ENCODE measurements around the gene KRT14.
"Not testable (repeated sequence)": the region's sequence is repeated elsewhere in the genome, so short reads cannot be mapped to it uniquely, and the experiment has no call there.

Gene KRT14

GRCh38 chr17:41610061-41610517 lies 23.4 kb upstream of the KRT14 start:
- not testable (repeated sequence) for DNase-seq (ENCODE audit: low read depth in 2 of 2, low spot score in 1 of 2)

- DNase-seq (ENCODE audit: low read depth in 2 of 2, low spot score in 1 of 2), result not testable (repeated sequence)
Measured at GRCh38 chr17:41606930-41607329, 20.2 kb upstream of the KRT14 start.

GRCh38 chr17:41602524-41602923 lies 15.8 kb upstream of the KRT14 start:
- DNase-seq (ENCODE audit: low read depth in 2 of 2, low spot score in 1 of 2), result no peak

DNA sequence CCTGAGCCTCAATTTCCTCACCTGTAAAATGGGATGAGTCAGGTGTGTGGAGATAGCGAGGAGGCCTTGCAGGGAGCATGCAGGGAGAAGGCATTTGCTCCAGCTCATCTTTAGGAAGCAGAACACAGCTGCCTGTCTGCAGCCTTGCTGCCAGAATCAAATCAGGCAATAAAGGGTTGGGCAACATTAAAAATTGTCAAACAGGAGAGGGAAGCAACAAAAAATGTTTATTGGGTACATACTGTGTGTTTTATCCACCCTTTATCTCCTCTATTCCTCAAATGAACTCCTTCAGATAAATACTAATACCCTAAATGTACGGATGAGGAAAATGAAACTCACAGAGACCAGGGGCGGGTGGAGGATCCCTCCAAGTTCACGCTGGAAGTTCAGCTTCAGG lies 13.6 kb upstream of the KRT14 start:
- no peak for DNase-seq (ENCODE audit: low read depth in 2 of 2, low spot score in 1 of 2)

GRCh38 chr17:41599680-41600079 lies 13.0 kb upstream of the KRT14 start:
- DNase-seq (ENCODE audit: low read depth in 2 of 2, low spot score in 1 of 2), result no peak

GRCh38 chr17:41595585-41595984 lies 8.9 kb upstream of the KRT14 start:
- no peak for DNase-seq (ENCODE audit: low read depth in 2 of 2, low spot score in 1 of 2)

- DNase-seq (ENCODE audit: low read depth in 2 of 2, low spot score in 1 of 2), result no peak
Measured at GRCh38 chr17:41594363-41594915, 7.7 kb upstream of the KRT14 start.

DNA sequence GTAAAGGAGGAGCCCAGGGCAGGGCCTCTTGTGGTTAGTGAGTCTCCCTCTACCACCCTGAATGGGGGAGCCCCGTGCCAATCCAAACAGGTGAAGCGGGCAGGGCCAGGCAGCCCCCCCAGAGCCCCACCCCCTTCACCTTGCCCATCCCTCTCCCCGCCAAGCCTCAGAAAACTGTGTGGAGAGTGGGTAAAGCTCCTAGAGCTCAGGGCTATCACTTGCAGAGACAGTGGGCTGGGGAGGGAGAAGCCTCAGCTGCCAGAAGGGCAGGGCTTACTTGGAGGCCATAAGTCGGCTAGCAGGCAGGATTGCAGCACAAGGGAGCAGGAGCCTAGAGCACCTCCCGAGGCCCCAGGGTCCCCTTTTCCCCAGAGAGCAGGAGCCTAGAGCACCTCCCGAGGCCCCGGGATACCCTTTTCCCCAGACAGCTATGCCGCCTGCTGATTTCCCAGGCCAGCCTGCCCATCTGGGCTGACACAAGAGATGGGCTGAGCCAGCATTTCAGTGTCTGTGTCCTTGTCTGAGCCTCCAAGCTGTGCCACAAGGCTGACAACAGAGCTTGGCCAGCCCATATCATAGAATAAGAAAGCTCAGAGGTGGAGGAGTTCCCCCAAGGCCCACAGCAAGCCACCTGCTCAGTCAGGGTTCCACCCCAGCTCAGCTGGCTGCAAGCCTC lies 6.7 kb upstream of the KRT14 start:
- DNase-seq (ENCODE audit: low read depth in 2 of 2, low spot score in 1 of 2), result no peak

- DNase-seq (ENCODE audit: low read depth in 2 of 2, low spot score in 1 of 2), result no peak
Measured at GRCh38 chr17:41592601-41593305, 6.1 kb upstream of the KRT14 start.

DNA sequence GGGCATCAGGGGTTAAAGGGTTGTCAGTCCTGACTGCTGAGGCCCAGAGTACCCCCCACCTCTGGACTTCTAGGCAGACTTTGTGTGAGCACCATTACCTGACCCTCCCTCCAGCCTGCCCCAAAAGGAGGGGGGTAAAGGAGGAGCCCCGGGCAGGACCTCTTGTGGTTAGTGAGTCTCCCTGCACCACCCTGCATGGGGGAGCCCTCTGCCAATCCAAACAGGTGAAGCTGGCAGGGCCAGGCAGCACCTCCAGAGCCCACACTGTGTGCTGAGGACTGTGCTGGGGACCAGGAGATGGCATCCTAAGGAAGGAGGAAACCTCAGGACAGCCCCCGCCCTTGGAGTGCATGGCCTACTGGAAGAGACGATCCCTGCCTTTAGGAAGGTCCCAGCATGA lies 2.6 kb upstream of the KRT14 start:
- DNase-seq (ENCODE audit: low read depth in 2 of 2, low spot score in 1 of 2), result no peak

DNA sequence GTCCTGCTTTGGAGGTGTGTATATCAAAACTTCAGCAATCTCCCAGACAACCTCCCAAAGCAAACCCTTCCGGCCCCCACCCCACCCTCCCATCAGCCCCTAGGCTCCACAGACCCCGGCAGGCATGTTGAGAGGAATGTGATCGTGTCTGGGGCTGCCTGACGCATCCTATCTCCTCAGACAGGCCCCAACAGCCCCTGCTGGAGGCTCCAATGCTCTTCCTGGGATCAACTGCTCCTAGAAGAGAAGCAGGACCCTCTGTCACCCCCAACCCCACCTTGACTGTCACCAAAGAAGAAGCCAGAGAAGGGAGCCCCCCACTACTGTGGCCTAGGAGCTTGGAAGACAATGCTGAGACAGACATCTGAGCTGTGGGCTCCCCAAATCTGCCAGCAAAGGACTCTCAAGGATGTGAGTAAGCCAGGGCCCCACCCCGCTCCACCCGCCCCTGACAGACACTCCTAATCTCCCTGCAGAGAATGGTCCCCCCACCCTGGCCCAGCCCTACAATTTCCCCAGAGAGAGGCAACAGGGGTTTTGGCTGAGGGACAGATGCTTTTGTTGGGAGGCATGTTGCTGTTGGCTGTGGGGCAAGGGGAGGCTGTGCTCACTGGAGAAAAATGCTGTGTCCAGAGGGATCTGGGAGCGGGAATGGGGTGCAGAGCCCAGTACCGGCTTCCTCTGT lies 1.6 kb upstream of the KRT14 start:
- no peak for DNase-seq (ENCODE audit: low read depth in 2 of 2, low spot score in 1 of 2)

DNA sequence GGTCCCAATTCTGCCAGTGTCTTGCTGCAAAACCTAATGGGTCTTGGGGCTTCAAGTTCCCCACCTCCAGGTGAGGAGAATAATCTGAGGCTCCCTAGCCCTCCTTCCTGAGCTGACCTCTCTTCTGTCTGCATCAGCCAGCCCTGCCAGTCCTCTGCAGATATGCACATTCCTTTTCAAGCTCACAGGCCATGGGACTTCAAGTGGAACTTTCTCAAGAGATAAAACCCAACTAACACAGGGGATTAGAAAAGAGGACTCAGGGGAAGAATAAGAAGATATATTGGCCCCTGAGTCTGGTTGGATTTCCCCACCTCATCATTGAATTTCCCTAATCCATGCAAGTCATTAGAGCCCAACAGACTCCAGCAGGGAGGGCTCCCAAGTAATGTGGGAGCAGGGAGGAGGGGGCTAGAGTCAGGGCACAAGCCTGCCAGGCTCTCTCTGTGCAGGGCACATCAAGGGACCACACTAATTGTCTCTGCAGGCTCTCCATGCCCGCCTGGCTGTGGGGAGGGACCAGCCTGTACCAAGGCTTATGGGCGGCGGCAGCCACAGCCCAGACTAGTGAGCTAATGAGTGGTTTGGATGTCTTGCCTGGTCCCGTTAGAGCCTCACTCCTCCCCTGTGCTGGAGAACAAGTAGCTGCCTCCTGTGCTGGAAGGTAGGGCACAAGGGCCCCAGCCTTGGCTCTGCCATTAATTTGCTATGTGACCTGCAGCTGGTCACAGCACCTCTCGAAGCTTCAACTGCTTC lies 1.2 kb downstream of the KRT14 start:
- DNase-seq (ENCODE audit: low read depth in 2 of 2, low spot score in 1 of 2), result no peak

DNA sequence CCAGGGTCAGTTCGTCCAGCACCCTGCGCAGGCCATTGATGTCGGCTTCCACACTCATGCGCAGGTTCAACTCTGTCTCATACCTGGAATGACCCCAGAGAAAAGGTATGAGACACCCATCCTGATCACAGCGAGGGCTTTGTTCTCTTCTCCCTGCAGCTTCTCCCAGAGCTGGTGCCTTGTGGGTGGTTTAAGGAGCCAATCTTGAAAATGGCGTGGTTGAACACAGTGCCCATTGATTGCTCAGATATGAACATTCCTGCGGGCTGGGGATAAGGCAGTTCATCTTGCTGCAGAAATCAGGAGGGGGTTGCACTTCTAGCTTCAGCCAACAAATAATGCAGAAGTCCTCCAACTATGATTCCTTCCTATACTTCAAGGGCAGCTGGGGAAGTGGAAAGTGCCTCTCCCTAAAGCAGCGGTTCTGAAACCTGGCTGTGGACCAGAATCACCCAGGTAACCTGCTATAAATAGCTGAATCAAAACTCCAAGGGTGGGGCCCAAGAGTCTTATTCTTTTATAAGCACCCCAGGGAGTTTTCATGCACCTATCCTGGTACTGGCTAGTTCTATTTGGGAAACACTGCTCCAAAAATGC lies 2.3 kb downstream of the KRT14 start:
- not testable (repeated sequence) for DNase-seq (ENCODE audit: low read depth in 2 of 2, low spot score in 1 of 2)

- DNase-seq (ENCODE audit: low read depth in 2 of 2, low spot score in 1 of 2), result no peak
Measured at GRCh38 chr17:41583137-41584127, 3.3 kb downstream of the KRT14 start.

- not testable (repeated sequence) for DNase-seq (ENCODE audit: low read depth in 2 of 2, low spot score in 1 of 2)
Measured at GRCh38 chr17:41582061-41582968, 4.4 kb downstream of the KRT14 start.

DNA sequence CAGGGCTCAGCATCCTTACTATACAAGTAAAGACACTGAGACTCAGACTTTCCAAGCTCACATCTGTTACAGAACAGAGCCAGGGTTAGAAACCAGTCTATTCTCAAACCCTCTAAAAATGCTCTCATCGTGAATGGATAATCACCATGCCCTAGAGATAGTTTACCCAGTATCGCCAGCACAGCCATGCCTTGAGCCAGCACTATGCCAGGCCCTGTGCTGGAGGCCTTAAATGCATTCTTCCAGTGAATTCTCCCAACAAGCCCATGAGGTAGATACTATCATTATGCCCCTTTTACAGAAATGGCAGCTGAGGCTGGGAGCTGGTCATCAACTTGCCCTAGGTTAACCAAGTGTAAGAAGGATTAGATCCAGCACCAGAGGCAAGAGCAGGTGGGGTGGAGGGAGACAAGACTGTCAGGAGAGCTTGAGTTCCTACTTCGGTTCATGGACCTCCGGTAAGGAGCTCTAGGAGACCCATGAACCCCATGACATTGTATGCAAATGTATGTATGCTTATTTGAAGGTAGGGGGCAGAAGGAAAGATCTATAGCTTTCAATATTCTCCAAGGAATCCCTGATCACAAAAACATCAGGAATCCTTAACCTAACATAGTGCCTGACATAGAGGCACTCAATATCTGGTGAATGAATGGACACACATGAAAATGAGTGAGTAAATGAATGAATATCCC lies 5.2 kb downstream of the KRT14 start:
- no peak for DNase-seq (ENCODE audit: low read depth in 2 of 2, low spot score in 1 of 2)

- DNase-seq (ENCODE audit: low read depth in 2 of 2, low spot score in 1 of 2), result no peak
Measured at GRCh38 chr17:41580687-41581365, 5.9 kb downstream of the KRT14 start.

All from stimulated activated CD8-positive, alpha-beta memory T cell treated with anti-CD3 and anti-CD28 coated beads, Interleukin-4, amount 100 ng/mL, for 1 hour (primary cell).